GM12878 (cell line): Measurements from ENCODE around the gene LMBR1. TPM values are rescaled to one million over a fixed set of nuclear protein-coding genes. Genes with fewer than 3 reads are reported as not detected.

Source experiments
- BACH1 ChIP-seq: fragments of 450-650 bp; IDR thresholded peaks from 2 replicates; pipeline ENCODE4 v1.6.1; 2017; ENCODE audit warnings: mild to moderate bottlenecking, borderline replicate concordance
- EED ChIP-seq: sonication (generic); IDR thresholded peaks from 2 replicates; pipeline ENCODE4 v1.6.1; 2016; ENCODE audit warnings: antibody characterized with exemption, low read depth
- EGR1 ChIP-seq, 2 experiments: IDR thresholded peaks; 1 replicate in 1 of 2; 2 replicates in 1 of 2; pipeline ENCODE4 v1.6.1; 2011 to 2012; ENCODE audit warnings: low read depth in 2 of 2, low read length in 2 of 2, borderline replicate concordance in 1 of 2, mild to moderate bottlenecking in 1 of 2, moderate library complexity in 1 of 2
- ETV6 ChIP-seq, 2 experiments: fragments of 450-650 bp in 1 of 2; IDR thresholded peaks in 1 of 2; conservative IDR thresholded peaks in 1 of 2; 2 replicates each; pipeline ENCODE4 v1.6.1; 2014; ENCODE audit warnings: antibody characterized with exemption in 1 of 2, borderline replicate concordance in 1 of 2, low read depth in 1 of 2, mild to moderate bottlenecking in 1 of 2, moderate library complexity in 1 of 2
- JUND ChIP-seq: IDR thresholded peaks from 2 replicates; pipeline ENCODE4 v1.6.1; 2012; ENCODE audit warnings: low read depth, mild to moderate bottlenecking, low read length, improper control_type of control experiment, moderate library complexity
- MYC ChIP-seq: IDR thresholded peaks from 2 replicates; pipeline ENCODE4 v1.6.1; 2011; ENCODE audit warnings: mild to moderate bottlenecking, low read length, moderate library complexity, inconsistent platforms; ENCODE audit not compliant: insufficient read depth, insufficient replicate concordance, insufficient read length, severe bottlenecking
- NBN ChIP-seq: fragments of 450-650 bp; IDR thresholded peaks from 2 replicates; pipeline ENCODE4 v1.6.1; 2016
- NFYA ChIP-seq: IDR thresholded peaks from 2 replicates; pipeline ENCODE4 v1.6.1; 2011; ENCODE audit warnings: low read depth, mild to moderate bottlenecking, low read length, improper control_type of control experiment, borderline replicate concordance
- NR2C2 ChIP-seq: IDR thresholded peaks from 2 replicates; pipeline ENCODE4 v1.6.1; 2011; ENCODE audit warnings: borderline replicate concordance, low read depth; ENCODE audit not compliant: control insufficient read depth, insufficient read length
- RAD21 ChIP-seq: IDR thresholded peaks from 2 replicates; pipeline ENCODE4 v1.6.1; 2011; ENCODE audit warnings: mild to moderate bottlenecking, low read depth, low read length, moderate library complexity; ENCODE audit not compliant: insufficient read depth
- RUNX3 ChIP-seq: IDR thresholded peaks from 2 replicates; pipeline ENCODE4 v1.6.1; 2012; ENCODE audit warnings: low read length, inconsistent platforms
- SREBF2 ChIP-seq: IDR thresholded peaks from 2 replicates; pipeline ENCODE4 v1.6.1; 2012; ENCODE audit warnings: mild to moderate bottlenecking, low read length
- TCF3 ChIP-seq: IDR thresholded peaks from 2 replicates; pipeline ENCODE4 v1.6.1; 2012; ENCODE audit warnings: low read depth, mild to moderate bottlenecking, low read length, borderline replicate concordance; ENCODE audit not compliant: insufficient read depth
- ZNF384 ChIP-seq: IDR thresholded peaks from 2 replicates; pipeline ENCODE4 v1.6.1; 2012; ENCODE audit warnings: low read depth, mild to moderate bottlenecking, low read length, improper control_type of control experiment, borderline replicate concordance
- polyA plus RNA-seq, 11 experiments: library from polyadenylated mRNA; depleted of rRNA in 4 of 11; unstranded in 6 of 11; stranded (reverse) in 5 of 11; fragments of >200 nt; fragmentation: Nextera tagmentation in 4 of 11; fragmentation: Illumina TruSeq in 1 of 11; extraction: Ambion mirVana in 4 of 11; extraction: Trizol in 1 of 11; gene quantifications; 1 replicate in 1 of 11; 2 replicates in 10 of 11; pipeline versions ENCODE4 v1.2.1 to v1.2.3, GENCODE V29; 2011 to 2016; ENCODE audit warnings: inconsistent platforms in 2 of 11, missing spikeins in 2 of 11, low read depth in 1 of 11
- total RNA-seq, 4 experiments: library from RNA; depleted of rRNA in 3 of 4; stranded (reverse); fragments of >200 nt in 3 of 4; fragmentation: Illumina TruSeq in 1 of 4; extraction: Trizol in 1 of 4; gene quantifications; 2 replicates each; pipeline versions ENCODE4 v1.2.1 to v1.2.3, GENCODE V29; 2013 to 2021
- TF ChIP-seq, protein P1 (sequence below): IDR thresholded peaks from 2 replicates; pipeline ENCODE4 v1.6.1; 2011; ENCODE audit warnings: borderline replicate concordance, low read depth, mild to moderate bottlenecking, moderate library complexity, mixed read lengths, low read length; ENCODE audit not compliant: insufficient read depth; ENCODE audit errors: extremely low read length
- TF ChIP-seq, protein P2 (sequence below): fragments of 450-650 bp; IDR thresholded peaks from 2 replicates; pipeline ENCODE4 v1.6.1; 2017; ENCODE audit warnings: low read depth, mild to moderate bottlenecking, moderate library complexity
- TF ChIP-seq, protein P3 (sequence below): IDR thresholded peaks from 2 replicates; pipeline ENCODE4 v1.6.1; 2012; ENCODE audit warnings: low read length, inconsistent platforms
- TF ChIP-seq, protein P4 (sequence below): fragments of 450-650 bp; IDR thresholded peaks from 2 replicates; pipeline ENCODE4 v1.6.1; 2017; ENCODE audit warnings: antibody characterized with exemption, mild to moderate bottlenecking, moderate library complexity

Gene LMBR1
- total and polyA plus RNA-seq, 10 of the 15 experiments (the other 5 are each of a cell fraction or from before 2014, with no cell fraction given): 4.0 to 63.5 (median 28.8) TPM

DNA sequence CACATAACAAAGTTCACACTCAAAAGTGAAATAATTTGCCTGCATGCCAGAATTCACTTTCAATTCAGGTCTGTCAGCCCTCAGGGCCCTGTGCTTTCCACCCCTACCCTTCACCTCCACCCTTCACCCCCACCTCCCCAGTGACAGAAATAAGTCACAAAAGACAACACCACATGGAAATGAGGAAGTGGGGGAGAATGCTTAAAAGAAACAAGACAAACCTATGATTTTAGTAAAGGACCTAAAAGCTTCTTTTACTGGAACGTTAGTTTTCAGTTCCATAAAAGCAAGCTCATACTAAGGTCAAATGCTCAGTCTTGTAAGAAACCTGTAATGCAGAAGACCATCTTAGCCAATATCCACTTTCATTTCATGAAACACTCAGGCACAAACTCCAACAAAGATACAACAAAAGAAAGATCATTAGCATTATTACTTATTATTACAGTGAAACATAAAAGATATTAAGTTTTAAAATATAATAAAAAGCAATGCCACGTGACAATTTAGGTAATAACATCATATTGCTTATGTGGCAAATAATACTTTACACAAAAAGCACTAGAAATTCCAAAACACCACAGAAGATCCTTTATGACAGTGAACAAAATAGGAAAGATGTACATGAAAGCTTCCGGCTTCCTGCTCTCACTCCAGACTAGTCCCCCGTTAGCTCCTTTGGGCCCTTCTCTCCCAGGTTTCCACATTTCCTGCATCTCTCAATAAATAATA is 112.1 kb downstream of the LMBR1 start (continued):
- TF ChIP-seq, protein P1, sequence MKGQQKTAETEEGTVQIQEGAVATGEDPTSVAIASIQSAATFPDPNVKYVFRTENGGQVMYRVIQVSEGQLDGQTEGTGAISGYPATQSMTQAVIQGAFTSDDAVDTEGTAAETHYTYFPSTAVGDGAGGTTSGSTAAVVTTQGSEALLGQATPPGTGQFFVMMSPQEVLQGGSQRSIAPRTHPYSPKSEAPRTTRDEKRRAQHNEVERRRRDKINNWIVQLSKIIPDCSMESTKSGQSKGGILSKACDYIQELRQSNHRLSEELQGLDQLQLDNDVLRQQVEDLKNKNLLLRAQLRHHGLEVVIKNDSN: no peak
- TF ChIP-seq TCF3 (no peak), NR2C2 (no peak), ETV6 (conservative IDR thresholded peaks at IDR 0.05 in 1 of 2, IDR thresholded peaks at IDR 0.05 in 1 of 2; ENCODE audit: borderline replicate concordance in 1 of 2, low read depth in 1 of 2) (peak in 1 of 2 experiments; percentile 76; a peak in 2 of 4 replicates), EED (peak; percentile 78), EGR1 (IDR thresholded peaks at IDR 0.05; ENCODE audit: borderline replicate concordance in 1 of 2, low read depth in 2 of 2, low read length in 2 of 2) (no peak), NFYA (no peak), BACH1 (peak; percentile 43; the same call in 1 of the 2 replicates), RAD21 (peak; percentile 34; the same call in 1 of the 2 replicates), NBN (peak; percentile 94), MYC (no peak), ZNF384 (no peak), SREBF2 (no peak), RUNX3 (peak; percentile 89), JUND (no peak)
- TF ChIP-seq, protein P2, sequence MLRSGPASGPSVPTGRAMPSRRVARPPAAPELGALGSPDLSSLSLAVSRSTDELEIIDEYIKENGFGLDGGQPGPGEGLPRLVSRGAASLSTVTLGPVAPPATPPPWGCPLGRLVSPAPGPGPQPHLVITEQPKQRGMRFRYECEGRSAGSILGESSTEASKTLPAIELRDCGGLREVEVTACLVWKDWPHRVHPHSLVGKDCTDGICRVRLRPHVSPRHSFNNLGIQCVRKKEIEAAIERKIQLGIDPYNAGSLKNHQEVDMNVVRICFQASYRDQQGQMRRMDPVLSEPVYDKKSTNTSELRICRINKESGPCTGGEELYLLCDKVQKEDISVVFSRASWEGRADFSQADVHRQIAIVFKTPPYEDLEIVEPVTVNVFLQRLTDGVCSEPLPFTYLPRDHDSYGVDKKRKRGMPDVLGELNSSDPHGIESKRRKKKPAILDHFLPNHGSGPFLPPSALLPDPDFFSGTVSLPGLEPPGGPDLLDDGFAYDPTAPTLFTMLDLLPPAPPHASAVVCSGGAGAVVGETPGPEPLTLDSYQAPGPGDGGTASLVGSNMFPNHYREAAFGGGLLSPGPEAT: peak; percentile 85
- TF ChIP-seq, protein P3, sequence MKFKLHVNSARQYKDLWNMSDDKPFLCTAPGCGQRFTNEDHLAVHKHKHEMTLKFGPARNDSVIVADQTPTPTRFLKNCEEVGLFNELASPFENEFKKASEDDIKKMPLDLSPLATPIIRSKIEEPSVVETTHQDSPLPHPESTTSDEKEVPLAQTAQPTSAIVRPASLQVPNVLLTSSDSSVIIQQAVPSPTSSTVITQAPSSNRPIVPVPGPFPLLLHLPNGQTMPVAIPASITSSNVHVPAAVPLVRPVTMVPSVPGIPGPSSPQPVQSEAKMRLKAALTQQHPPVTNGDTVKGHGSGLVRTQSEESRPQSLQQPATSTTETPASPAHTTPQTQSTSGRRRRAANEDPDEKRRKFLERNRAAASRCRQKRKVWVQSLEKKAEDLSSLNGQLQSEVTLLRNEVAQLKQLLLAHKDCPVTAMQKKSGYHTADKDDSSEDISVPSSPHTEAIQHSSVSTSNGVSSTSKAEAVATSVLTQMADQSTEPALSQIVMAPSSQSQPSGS: peak; percentile 86
- TF ChIP-seq, protein P4, sequence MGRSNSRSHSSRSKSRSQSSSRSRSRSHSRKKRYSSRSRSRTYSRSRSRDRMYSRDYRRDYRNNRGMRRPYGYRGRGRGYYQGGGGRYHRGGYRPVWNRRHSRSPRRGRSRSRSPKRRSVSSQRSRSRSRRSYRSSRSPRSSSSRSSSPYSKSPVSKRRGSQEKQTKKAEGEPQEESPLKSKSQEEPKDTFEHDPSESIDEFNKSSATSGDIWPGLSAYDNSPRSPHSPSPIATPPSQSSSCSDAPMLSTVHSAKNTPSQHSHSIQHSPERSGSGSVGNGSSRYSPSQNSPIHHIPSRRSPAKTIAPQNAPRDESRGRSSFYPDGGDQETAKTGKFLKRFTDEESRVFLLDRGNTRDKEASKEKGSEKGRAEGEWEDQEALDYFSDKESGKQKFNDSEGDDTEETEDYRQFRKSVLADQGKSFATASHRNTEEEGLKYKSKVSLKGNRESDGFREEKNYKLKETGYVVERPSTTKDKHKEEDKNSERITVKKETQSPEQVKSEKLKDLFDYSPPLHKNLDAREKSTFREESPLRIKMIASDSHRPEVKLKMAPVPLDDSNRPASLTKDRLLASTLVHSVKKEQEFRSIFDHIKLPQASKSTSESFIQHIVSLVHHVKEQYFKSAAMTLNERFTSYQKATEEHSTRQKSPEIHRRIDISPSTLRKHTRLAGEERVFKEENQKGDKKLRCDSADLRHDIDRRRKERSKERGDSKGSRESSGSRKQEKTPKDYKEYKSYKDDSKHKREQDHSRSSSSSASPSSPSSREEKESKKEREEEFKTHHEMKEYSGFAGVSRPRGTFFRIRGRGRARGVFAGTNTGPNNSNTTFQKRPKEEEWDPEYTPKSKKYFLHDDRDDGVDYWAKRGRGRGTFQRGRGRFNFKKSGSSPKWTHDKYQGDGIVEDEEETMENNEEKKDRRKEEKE: no peak
